Panc1 (cell line): ENCODE results near the gene ZNF534.

Source experiments
- POLR2AphosphoS5 ChIP-seq: IDR thresholded peaks from 2 replicates; pipeline ENCODE4 v1.6.1; 2012; ENCODE audit warnings: mild to moderate bottlenecking, low read depth, low read length, moderate library complexity
- TCF7L2 ChIP-seq: IDR thresholded peaks from 2 replicates; pipeline ENCODE4 v1.6.1; 2011; ENCODE audit warnings: mild to moderate bottlenecking, low read depth, low read length, inconsistent platforms
- TF ChIP-seq, protein P1 (sequence below): fragments of 450-650 bp; IDR thresholded peaks from 2 replicates; pipeline ENCODE4 v1.5.1; 2017; ENCODE audit warnings: mild to moderate bottlenecking

DNA sequence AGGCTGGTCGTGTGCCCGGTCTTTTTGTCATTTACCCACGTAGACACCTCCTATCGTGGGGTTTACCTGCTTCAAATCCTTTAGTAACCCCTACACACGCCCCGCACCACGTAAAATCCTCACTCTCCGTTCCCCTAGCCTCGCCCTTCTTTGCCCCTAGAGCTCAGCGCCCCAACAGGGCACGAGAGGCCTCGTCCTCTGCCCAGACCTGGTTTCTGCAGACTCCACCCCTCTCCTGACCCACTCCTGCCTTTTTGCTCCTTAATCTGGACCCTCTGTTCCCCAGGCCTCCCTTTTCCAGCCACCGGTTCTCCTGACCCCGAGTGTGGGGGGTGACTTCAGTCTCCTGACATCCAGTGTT, 30.9 kb upstream of the ZNF534 start:
- TF ChIP-seq, protein P1, sequence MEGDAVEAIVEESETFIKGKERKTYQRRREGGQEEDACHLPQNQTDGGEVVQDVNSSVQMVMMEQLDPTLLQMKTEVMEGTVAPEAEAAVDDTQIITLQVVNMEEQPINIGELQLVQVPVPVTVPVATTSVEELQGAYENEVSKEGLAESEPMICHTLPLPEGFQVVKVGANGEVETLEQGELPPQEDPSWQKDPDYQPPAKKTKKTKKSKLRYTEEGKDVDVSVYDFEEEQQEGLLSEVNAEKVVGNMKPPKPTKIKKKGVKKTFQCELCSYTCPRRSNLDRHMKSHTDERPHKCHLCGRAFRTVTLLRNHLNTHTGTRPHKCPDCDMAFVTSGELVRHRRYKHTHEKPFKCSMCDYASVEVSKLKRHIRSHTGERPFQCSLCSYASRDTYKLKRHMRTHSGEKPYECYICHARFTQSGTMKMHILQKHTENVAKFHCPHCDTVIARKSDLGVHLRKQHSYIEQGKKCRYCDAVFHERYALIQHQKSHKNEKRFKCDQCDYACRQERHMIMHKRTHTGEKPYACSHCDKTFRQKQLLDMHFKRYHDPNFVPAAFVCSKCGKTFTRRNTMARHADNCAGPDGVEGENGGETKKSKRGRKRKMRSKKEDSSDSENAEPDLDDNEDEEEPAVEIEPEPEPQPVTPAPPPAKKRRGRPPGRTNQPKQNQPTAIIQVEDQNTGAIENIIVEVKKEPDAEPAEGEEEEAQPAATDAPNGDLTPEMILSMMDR = no peak
- TF ChIP-seq TCF7L2 = no peak
- TF ChIP-seq POLR2AphosphoS5 = no peak
